OCI-M2 (cell line): Measurements from ENCODE around the gene GOLGA6L22.
"Not testable (repeated sequence)": the region's sequence is repeated elsewhere in the genome, so short reads cannot be mapped to it uniquely, and the experiment has no call there.

ENCODE experiments used
- DNase-seq: peaks from one replicate; lab custom pipeline; 2025; ENCODE audit not compliant: unreplicated experiment; lab: John Stamatoyannopoulos, UW

The GOLGA6L22 gene

GRCh38 chr15:22458603-22459002 lies at the start of gene GOLGA6L22:
Gene GOLGA6L22 (plus strand): TSS chr15:22458903. CDS start chr15:22458994, 91 bp downstream.
- DNase-seq = not testable (repeated sequence)

GRCh38 chr15:22417288-22417687 lies 41.4 kb upstream of the GOLGA6L22 start:
- DNase-seq = not testable (repeated sequence)

GRCh38 chr15:22417795-22418194 lies 40.9 kb upstream of the GOLGA6L22 start:
- not testable (repeated sequence) for DNase-seq

GRCh38 chr15:22418212-22418611 lies 40.5 kb upstream of the GOLGA6L22 start:
- not testable (repeated sequence) for DNase-seq

- DNase-seq = not testable (repeated sequence)
Observed at GRCh38 chr15:22418666-22419065, 40.0 kb upstream of the GOLGA6L22 start.

GRCh38 chr15:22420340-22420739 lies 38.4 kb upstream of the GOLGA6L22 start:
- DNase-seq = not testable (repeated sequence)

GRCh38 chr15:22429426-22429825 lies 29.3 kb upstream of the GOLGA6L22 start:
- DNase-seq = not testable (repeated sequence)

GRCh38 chr15:22431687-22432086 lies 27.0 kb upstream of the GOLGA6L22 start:
- not testable (repeated sequence) for DNase-seq

GRCh38 chr15:22494490-22495113 lies 35.9 kb downstream of the GOLGA6L22 start:
- DNase-seq = not testable (repeated sequence)

GRCh38 chr15:22497200-22497599 lies 38.5 kb downstream of the GOLGA6L22 start:
- not testable (repeated sequence) for DNase-seq

- DNase-seq = not testable (repeated sequence)
Observed at GRCh38 chr15:22498220-22498925, 39.7 kb downstream of the GOLGA6L22 start.

GRCh38 chr15:22502272-22502671 lies 43.6 kb downstream of the GOLGA6L22 start:
- not testable (repeated sequence) for DNase-seq

- not testable (repeated sequence) for DNase-seq
Observed at GRCh38 chr15:22506959-22507358, 48.3 kb downstream of the GOLGA6L22 start.

- DNase-seq = not testable (repeated sequence)
Observed at GRCh38 chr15:22516140-22516539, 57.4 kb downstream of the GOLGA6L22 start.
